GM21825 (cell line): ENCODE measurements around the gene TMTC1.
"Not testable (repeated sequence)": the region's sequence is repeated elsewhere in the genome, so short reads cannot be mapped to it uniquely, and the experiment has no call there.

ENCODE experiments used
- ATAC-seq: cut with Tn5 transposase; IDR thresholded peaks from one replicate; pipeline ENCODE4 v1.9.1; 2021; ENCODE audit warnings: mild to moderate bottlenecking, moderate library complexity; ENCODE audit not compliant: unreplicated experiment

The TMTC1 gene

GRCh38 chr12:29580971-29581370 lies 202.8 kb downstream of the TMTC1 start:
- ATAC-seq = no peak

GRCh38 chr12:29578731-29579130 lies 205.0 kb downstream of the TMTC1 start:
- no peak for ATAC-seq

GRCh38 chr12:29578070-29578469 lies 205.7 kb downstream of the TMTC1 start:
- no peak for ATAC-seq

GRCh38 chr12:29574500-29574899 lies 209.2 kb downstream of the TMTC1 start:
- ATAC-seq = no peak

- no peak for ATAC-seq
Observed at GRCh38 chr12:29572938-29573337, 210.8 kb downstream of the TMTC1 start.

GRCh38 chr12:29572464-29572863 lies 211.3 kb downstream of the TMTC1 start:
- ATAC-seq = no peak

DNA sequence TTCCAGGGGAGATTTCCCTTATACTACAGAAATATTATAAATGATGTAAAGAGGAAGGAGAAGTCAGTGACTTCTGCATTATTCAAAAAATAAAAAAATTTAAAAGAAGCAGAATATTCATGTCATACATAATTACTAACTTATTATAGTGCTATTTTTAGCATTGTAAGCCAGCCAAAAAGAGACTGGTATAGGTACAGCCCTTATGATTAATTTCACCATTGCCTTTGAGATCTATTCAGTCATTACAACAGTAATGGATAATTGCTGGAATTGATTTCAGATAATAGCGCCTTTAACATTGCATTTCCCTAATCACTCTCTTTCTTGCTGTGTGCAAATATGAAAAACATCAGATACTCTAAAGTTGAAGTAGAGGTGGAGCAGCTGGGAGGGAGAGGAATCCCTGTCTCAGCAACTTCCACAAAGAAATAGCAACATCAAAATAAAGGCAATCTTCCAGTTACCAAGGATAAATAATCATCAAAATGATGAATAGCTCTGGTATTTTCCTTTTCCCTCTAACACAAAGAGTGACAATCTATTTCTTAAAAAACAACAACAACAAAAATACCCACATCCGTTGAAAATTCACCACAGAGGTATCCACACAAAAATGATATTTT lies 214.5 kb downstream of the TMTC1 start:
- no peak for ATAC-seq

DNA sequence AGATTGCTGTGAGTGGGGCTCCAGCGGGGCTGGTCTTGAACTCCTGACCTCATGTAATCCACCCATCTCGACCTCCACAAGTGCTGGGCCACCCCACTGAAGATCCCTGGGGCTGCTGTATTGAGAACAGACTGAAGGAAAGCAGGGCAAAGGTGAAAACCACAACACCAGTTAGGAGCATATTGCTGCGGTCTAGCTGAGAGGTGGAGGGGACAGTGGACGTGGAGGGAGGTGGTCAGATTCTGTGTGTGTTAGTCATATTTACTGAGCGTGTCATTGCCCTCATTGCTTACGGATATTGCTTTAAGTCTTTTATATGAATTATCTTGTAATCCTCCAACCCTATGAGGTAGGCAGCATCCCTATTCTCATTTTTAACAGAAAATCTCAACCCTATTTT lies 217.3 kb downstream of the TMTC1 start:
- no peak for ATAC-seq

DNA sequence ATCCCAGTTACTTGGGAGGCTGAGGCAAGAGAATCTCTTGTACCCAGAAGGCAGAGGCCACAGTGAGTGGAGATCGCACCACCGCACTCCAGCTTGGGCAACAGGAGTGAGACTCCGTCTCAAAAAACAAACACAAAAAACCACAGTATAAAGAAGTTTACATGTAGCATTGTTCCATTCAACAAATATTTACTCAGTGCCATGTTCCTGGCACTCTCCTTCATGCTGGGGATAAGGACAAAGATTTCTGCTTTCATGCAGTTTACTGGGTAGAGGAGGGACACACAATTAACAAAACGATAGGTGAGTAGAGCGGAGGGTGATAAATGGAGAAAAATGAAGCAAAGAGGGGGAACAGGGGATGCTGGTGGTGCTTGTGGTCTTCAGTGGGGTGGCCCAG lies 218.0 kb downstream of the TMTC1 start:
- no peak for ATAC-seq

DNA sequence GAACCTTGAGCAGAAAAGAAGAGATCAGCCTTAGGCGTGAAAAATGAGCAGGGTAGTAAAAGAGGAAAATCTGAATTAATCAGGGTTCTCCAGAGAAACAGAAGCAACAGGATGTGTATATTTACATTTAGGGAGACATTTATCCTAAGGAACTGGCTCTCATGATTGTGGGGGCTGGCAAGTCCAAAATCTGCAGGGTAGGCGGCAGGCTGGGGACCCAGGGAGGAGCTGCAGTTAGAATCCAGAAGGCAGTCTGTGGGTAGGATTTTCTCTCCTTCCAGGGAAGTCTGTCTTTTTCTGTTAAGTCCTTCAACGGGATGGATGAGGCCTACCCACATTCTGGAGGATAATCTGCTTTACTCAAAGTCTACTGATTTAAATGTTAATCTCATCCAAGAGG lies 218.8 kb downstream of the TMTC1 start:
- no peak for ATAC-seq

- no peak for ATAC-seq
Observed at GRCh38 chr12:29563636-29564035, 220.1 kb downstream of the TMTC1 start.

DNA sequence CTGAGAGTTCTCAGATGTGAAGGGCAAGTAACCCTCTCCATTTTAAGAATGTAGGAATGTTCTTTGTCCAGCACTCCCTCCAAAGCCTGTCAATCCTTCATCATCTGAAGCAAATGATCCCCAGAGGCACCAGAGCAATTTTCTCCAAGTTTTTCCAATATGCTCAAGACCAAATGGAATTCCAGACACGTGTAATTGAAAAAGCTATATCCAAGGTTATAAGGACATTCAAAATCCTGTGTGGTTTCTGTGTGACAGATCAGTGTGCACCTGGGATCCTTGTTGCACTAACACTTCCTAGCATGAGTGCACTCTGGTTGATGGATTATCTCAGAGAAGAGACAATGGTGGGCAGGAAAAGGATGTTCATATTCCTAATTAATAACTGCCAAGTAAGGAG lies 220.7 kb downstream of the TMTC1 start:
- no peak for ATAC-seq

DNA sequence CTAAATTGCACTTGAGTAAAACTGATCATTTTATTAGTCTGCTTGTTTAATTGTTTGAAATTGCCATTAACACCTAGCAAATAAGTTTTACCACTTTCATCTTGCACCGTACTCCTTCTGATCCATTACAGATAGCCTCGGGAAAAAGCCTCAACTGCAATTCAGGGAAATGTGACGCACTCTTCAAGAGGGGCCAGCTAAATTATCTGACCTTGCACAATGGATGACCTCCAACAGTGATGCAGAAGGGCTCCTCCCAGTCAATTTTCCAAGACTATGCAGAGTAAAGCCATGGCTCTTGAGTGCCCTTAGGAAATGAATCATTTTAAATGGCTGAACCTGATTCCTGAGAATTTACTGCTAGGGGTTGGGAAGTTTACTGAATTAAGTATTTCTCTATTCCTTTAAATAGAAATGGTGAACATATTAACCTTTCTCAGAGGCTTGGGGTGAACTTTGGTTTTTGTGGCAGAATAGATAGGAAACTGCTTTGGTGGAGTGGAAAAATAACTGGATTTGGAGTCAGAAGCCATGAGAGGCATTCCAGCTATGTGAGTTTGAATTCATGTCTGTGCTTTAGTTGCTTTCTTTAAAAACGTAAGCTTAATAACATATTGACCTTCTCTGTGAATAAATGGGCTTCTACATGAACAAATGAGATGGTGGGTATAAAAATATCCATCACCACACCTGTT lies 221.5 kb downstream of the TMTC1 start:
- ATAC-seq = no peak

DNA sequence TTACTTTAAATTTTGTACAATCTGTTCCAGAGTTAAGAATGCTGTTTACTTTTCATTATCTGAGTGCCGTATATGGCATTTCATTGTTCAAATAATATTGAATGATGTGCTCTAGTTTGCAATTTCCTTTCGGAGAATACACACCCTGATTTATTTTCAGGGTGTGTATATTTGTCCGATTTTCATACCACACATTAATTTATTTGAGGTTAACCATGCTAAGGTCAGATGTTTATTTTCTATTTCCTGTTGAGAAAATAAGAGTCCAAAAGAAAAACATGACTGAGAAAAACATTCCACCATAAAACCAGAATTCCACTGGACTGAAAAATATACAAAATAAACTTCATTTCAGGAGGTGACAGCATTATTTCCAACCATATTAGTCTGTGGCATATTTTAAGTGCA lies 222.1 kb downstream of the TMTC1 start:
- no peak for ATAC-seq

- ATAC-seq = no peak
Observed at GRCh38 chr12:29559198-29559597, 224.5 kb downstream of the TMTC1 start.

GRCh38 chr12:29556363-29556762 lies 227.4 kb downstream of the TMTC1 start:
- no peak for ATAC-seq

GRCh38 chr12:29555451-29555850 lies 228.3 kb downstream of the TMTC1 start:
- ATAC-seq = not testable (repeated sequence)

GRCh38 chr12:29552994-29553748 lies 230.6 kb downstream of the TMTC1 start:
- no peak for ATAC-seq

GRCh38 chr12:29552324-29552927 lies 231.3 kb downstream of the TMTC1 start:
- peak; percentile 88 for ATAC-seq

DNA sequence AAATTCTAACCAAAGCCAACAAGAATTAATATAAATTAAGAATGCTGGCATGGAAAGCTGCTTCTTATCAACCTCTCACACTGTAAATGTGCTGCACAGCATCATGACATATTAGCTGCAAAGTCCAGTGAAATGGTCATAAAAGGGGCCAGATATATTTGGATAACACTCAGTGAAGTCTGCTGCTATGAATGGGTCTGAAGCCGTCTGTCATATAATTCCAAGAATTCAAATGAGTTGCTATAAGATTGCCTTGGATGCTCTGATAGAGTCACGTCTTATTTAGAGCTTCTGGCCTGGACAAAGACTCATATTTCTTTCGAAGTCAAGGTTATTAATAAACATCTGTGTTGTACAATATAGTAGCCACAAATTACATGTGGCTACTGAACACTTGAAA lies 231.9 kb downstream of the TMTC1 start:
- ATAC-seq = no peak

DNA sequence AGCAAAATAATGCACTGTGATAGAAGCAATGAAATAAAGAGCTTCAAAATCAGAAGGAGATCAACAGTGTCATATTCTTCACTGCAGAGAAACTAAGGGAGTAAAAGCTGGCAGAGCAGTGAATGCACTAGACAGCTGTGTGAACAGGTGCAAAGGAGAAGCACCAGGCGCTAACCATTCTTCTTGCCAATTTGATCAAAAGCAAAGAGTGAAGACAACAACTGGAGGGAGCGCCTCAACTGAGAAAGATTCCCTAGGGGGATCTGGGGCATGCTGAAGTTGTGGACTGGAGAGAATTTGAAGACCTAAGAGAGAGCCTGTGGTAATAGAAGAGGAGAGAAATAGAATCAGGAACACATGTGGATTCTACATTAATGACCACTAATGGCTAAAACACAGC lies 235.9 kb downstream of the TMTC1 start:
- ATAC-seq = no peak
